Nephron progenitor cell (in vitro differentiated cells): ENCODE data around the gene HMGXB3.

Experiments used
- DNase-seq: peaks from one replicate; pipeline ENCODE4 v3.0.0; 2021
- H3K27ac Mint-ChIP-seq: 2 replicates; pipeline ENCODE4 v1.8.0; 2021; ENCODE audit warnings: mild to moderate bottlenecking, moderate library complexity, mixed read lengths
- H3K27me3 Mint-ChIP-seq: 2 replicates; pipeline ENCODE4 v1.8.0; 2021; ENCODE audit warnings: mild to moderate bottlenecking, low read depth, mixed read lengths; ENCODE audit not compliant: poor library complexity
- H3K36me3 Mint-ChIP-seq: 2 replicates; pipeline ENCODE4 v1.8.0; 2021; ENCODE audit warnings: low read depth, mixed read lengths
- H3K4me1 Mint-ChIP-seq: 2 replicates; pipeline ENCODE4 v1.8.0; 2021; ENCODE audit warnings: mixed read lengths
- H3K4me3 Mint-ChIP-seq: 2 replicates; pipeline ENCODE4 v1.8.0; 2021; ENCODE audit warnings: mild to moderate bottlenecking, moderate library complexity, mixed read lengths
- H3K9me3 Mint-ChIP-seq: 2 replicates; pipeline ENCODE4 v1.8.0; 2021; ENCODE audit warnings: mild to moderate bottlenecking, moderate library complexity, mixed read lengths
- TF ChIP-seq, protein P1 (sequence below): fragments of 200-600 bp; sonication (generic); IDR thresholded peaks from 2 replicates; pipeline ENCODE4 v1.5.0; 2021; ENCODE audit warnings: antibody characterized with exemption

Gene HMGXB3

DNA sequence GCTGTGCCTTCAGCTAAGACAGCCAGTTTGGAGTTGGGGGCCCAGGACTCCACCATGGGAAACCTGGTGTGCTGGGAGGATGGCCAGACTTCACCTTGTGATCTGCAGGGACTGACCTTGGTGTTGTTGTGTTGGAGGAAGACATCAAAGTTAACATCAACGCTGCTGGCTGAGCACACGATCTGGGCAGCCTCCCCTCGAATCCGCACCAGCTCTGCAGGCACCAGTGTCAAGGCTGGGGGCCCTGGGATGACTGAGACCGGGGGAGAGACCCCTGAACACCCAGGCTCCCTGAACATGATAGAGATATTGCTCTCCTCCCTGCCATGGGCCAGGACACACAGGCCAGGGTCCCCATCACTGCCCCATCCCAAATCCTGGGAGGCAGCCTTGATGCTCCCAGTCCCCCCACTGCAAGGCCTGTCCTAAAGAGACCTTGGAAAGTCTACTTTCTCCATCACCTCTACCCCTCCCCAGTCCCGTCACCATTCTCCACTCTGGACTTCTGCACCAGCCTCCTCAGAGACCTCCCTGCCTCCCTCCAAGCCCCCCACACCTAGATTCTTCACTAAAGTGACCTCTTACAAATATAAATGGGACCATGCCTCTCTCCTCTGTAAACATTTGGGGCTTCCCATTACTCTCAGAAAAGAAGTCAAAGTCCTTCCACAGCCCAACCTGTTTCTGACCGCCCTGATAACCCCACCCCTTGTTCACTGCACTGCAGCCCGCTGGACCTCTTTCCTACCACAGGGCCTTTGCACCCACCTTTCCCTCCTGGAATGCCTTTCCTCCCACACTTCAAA, 77.7 kb downstream of the HMGXB3 start:
- DNase-seq, result no peak
- Mint-ChIP-seq H3K27ac (peak overlapping the region; percentile 36), H3K9me3 (no peaks in the 10 kb centered on the region), H3K4me1 (peaks cover 42% of the 10 kb centered on the region), H3K27me3 (peaks cover 5% of the 10 kb centered on the region), H3K4me3 (no peak overlapping the region), H3K36me3 (no peaks in the 10 kb centered on the region)
- TF ChIP-seq, protein P1, sequence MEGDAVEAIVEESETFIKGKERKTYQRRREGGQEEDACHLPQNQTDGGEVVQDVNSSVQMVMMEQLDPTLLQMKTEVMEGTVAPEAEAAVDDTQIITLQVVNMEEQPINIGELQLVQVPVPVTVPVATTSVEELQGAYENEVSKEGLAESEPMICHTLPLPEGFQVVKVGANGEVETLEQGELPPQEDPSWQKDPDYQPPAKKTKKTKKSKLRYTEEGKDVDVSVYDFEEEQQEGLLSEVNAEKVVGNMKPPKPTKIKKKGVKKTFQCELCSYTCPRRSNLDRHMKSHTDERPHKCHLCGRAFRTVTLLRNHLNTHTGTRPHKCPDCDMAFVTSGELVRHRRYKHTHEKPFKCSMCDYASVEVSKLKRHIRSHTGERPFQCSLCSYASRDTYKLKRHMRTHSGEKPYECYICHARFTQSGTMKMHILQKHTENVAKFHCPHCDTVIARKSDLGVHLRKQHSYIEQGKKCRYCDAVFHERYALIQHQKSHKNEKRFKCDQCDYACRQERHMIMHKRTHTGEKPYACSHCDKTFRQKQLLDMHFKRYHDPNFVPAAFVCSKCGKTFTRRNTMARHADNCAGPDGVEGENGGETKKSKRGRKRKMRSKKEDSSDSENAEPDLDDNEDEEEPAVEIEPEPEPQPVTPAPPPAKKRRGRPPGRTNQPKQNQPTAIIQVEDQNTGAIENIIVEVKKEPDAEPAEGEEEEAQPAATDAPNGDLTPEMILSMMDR, result no peak

DNA sequence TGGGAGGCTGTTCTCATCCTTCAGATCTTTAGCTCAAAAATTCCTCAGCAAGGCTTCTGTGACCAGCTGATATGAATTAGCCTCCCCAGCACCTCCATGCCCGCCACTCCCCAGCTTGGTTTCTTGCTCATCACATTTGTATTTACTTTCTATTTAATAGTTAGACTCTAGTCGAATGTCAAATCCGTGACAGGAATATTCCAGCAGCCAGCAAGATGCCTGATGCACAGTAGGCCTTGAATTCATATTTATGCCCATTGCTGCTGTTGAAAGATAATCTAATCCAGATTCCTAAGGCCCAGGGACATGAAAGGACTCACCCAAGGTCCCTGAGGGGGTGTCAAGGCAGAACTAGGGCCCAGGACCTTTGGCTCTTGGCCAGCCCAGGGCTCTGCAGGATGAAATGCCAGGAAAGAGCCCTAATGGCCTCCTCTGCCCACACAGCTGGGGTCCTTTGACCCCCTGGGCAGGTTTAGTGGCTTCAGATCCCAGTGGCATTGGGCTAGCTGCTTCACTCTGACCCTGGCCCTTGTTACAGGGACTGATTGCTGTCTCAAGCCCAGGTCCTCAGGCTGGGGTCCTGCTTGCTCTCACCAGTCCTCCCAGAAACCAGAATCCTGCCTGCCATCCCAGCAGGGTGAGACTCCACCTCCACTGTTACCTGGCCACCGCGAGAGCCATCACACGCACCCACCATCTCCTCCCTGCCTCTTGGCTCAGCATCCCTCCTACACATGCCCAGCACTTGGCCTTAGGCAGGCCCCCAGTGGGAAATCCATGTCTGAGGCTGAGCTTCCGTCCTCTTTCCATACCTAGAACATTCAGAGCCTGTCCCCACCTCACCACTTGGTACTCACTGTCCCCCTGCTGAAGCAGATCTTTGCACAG, 78.5 kb downstream of the HMGXB3 start:
- no peak overlapping the region for H3K4me3 Mint-ChIP-seq
- H3K36me3 Mint-ChIP-seq, result no peaks in the 10 kb centered on the region
- peaks cover 49% of the 10 kb centered on the region for H3K4me1 Mint-ChIP-seq
- H3K27me3 Mint-ChIP-seq, result peaks cover 5% of the 10 kb centered on the region
- TF ChIP-seq, protein P1, result no peak
- no peak for DNase-seq
- peak overlapping the region; percentile 38 for H3K27ac Mint-ChIP-seq
- no peaks in the 10 kb centered on the region for H3K9me3 Mint-ChIP-seq

- peaks cover 8% of the 10 kb centered on the region for H3K27me3 Mint-ChIP-seq
- peak overlapping the region; percentile 38 for H3K27ac Mint-ChIP-seq
- H3K4me3 Mint-ChIP-seq, result no peak overlapping the region
- H3K9me3 Mint-ChIP-seq, result no peaks in the 10 kb centered on the region
- no peaks in the 10 kb centered on the region for H3K36me3 Mint-ChIP-seq
- DNase-seq, result no peak
- TF ChIP-seq, protein P1, result no peak
- peaks cover 49% of the 10 kb centered on the region for H3K4me1 Mint-ChIP-seq
Observed at GRCh38 chr5:150079909-150080461, 79.4 kb downstream of the HMGXB3 start.

DNA sequence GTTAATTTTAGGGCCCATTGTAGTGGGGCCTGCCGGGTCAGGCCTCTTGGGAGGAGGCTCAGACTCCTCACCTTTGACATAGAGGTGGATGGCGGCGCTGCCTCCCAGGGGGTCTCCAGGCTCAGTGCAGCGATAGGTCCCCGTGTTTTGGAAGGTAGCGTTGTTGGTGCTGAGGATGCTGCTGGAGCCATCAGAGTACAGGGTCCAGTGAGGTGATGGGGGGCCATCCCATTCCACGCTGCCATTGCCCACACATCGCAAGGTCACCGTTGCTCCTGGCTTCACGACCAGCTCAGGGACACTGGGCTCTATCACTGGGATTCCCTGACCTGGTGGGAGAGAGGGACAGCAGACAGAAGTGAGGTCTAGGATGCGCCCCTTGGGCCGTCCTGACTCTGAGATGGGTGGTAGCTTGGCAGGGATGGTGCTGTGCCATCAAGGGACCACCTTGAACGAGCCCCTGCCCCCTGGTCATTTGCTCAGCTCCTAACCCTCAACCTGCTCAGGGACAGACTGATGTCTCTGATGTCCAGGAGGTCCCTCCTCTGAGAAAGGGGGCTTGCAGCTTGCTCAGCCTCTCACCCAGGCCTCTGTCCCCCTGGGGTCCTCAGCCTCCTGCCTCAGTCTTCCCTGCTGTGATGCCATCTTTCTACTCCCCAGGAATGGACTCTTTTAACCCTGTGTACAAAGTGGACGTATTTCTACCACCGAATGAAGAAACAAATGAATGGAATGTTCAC, 80.3 kb downstream of the HMGXB3 start:
- H3K27ac Mint-ChIP-seq, result no peak overlapping the region
- H3K9me3 Mint-ChIP-seq, result no peaks in the 10 kb centered on the region
- H3K4me1 Mint-ChIP-seq, result peaks cover 49% of the 10 kb centered on the region
- H3K27me3 Mint-ChIP-seq, result peaks cover 8% of the 10 kb centered on the region
- no peaks in the 10 kb centered on the region for H3K36me3 Mint-ChIP-seq
- TF ChIP-seq, protein P1, result no peak
- DNase-seq, result no peak
- H3K4me3 Mint-ChIP-seq, result no peak overlapping the region

GRCh38 chr5:150081541-150082283, 81.2 kb downstream of the HMGXB3 start:
- H3K9me3 Mint-ChIP-seq, result no peaks in the 10 kb centered on the region
- DNase-seq, result peak; percentile 31
- H3K27ac Mint-ChIP-seq, result no peak overlapping the region
- TF ChIP-seq, protein P1, result no peak
- H3K4me3 Mint-ChIP-seq, result no peak overlapping the region
- H3K27me3 Mint-ChIP-seq, result peaks cover 11% of the 10 kb centered on the region
- peaks cover 49% of the 10 kb centered on the region for H3K4me1 Mint-ChIP-seq
- H3K36me3 Mint-ChIP-seq, result no peaks in the 10 kb centered on the region
